Stimulated activated CD8-positive, alpha-beta memory T cell treated with anti-CD3 and anti-CD28 coated beads, Interleukin-12 subunit alpha, Interleukin-12 subunit beta, amount 100 ng/mL, for 24 hours (primary cell): ENCODE results near the gene SLC25A51.

Source experiments
- DNase-seq: peaks from one replicate; pipeline ENCODE4 v3.0.0-alpha.2; 2020; ENCODE audit errors: extremely low read depth

The SLC25A51 gene

GRCh38 chr9:37839496-37840461, 64.1 kb downstream of the SLC25A51 start:
- DNase-seq: no peak
